ENCODE results near the gene CMTM4.
"Not testable (repeated sequence)": the region's sequence is repeated elsewhere in the genome, so short reads cannot be mapped to it uniquely, and the experiment has no call there.

Gene CMTM4

DNA sequence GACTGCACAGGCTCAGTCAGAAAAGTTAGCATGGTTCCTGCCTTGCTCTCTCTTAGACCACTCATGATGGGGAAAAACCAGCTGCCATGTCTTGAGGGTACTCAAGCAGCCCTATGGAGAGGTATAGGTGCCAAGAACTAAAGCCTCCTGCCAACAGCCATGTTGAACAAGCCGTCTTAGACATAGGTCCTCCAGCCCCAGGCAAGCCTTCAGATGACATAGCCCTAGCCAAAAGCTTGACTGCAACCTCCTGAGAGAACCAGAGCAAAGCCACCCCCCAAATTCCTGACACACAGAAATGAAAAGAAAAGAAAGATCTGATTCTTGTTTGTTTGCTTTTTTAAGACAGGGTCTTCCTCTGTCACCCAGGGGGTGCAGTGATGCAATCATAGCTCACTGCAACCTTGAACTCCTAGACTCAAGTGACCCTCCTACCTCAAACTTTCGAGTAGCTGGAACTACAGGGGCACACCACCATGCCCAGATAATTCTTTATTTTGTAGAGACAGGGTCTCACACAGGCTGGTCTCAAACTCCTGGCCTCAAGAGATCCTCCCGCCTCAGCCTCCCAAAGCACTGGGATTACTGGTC, 55.7 kb downstream of the CMTM4 start:
- in situ Hi-C loops (cut with HindIII; ENCODE audit: low pct_unique_long_range_greater_than_20kb, low sequenced_read_pairs), result no loop called here
- TF ChIP-seq JUND (IDR thresholded peaks at IDR 0.05; ENCODE audit: low read depth), result no peak
- no peak for DNase-seq (ENCODE audit: low read depth in 1 of 2, low spot score in 1 of 2)

DNA sequence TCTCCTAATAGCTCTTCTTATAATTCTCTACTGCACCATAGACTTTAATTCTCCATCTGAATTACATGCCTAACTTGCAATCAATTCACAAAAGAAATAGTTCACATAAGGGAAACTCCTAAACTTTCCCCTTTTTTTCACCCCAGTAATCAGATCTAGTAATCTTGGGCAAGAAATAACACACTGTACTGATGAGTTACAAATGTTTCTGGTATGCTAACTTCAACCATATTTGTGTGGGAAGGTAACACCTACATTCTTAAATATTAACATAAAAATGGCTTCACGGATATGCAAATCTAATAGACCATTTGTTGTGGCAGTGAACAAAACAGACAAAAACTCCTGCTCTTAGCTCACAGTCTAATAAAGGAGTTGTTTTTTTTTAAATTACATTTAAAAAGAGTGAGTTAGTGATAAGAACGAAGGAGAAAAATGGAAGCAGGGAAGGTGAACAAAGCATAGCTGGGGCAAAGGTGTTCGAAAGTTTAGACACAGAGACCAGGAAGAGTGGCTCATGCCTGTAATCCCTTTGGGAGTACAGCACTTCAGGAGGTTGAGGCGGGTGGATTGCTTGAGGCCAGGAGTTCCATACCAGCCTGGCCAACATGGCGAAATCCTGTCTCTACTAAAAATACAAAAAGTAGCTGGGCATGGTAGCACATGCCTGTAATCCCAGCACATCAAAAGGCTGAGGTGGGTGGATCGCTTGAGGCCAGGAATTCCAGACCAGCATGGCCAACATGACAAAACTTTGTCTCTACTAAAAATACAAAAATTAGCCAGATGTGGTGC, 57.3 kb downstream of the CMTM4 start:
- TF ChIP-seq JUND (IDR thresholded peaks at IDR 0.05; ENCODE audit: low read depth), result no peak
- DNase-seq (ENCODE audit: low read depth in 1 of 2, low spot score in 1 of 2), result no peak
- in situ Hi-C loops (cut with HindIII; ENCODE audit: low pct_unique_long_range_greater_than_20kb, low sequenced_read_pairs), result no loop called here

DNA sequence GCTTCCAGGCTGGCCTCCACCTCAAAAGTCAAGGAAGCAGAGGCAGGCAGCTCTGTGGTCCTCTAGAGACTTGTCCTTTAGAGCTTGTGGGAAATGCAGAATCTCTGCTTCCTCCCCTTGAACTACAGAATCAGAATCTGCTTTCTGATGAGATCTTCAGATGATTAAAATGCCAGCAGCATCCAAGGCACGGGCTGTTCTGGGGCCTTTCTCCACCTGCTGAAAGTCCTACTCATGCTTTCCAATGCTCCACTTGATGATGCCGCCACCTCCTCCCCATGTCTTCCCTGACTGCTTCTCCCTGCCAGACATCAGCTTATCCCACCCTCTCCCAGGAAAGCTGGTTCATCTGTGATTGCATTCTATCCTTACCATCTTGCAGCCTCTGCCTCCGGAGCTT, 58.7 kb downstream of the CMTM4 start:
- in situ Hi-C loops (cut with HindIII; ENCODE audit: low pct_unique_long_range_greater_than_20kb, low sequenced_read_pairs), result no loop called here
- TF ChIP-seq JUND (IDR thresholded peaks at IDR 0.05; ENCODE audit: low read depth), result no peak
- DNase-seq (ENCODE audit: low read depth in 1 of 2, low spot score in 1 of 2), result no peak

DNA sequence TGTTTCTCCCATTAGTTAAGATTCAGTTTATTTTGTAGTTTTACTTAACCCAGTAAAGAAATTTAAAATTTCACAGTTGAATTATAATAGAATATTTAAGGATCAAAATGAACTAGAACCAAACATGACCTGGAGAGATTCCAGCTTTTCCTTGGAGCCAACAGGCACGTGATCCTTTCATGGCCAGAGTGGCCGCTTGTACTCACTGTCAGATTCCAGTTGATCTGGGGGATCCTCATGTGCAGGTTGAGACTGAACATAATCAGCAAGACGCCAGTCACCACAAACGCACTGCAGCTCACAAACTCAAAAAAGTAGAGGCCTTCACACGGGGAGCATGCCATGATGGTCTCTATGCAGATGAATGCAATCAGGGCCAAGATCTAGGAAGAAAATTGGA, 60.3 kb downstream of the CMTM4 start:
- TF ChIP-seq JUND (IDR thresholded peaks at IDR 0.05; ENCODE audit: low read depth), result no peak
- in situ Hi-C loops (cut with HindIII; ENCODE audit: low pct_unique_long_range_greater_than_20kb, low sequenced_read_pairs), result no loop called here
- DNase-seq (ENCODE audit: low read depth in 1 of 2, low spot score in 1 of 2), result no peak

DNA sequence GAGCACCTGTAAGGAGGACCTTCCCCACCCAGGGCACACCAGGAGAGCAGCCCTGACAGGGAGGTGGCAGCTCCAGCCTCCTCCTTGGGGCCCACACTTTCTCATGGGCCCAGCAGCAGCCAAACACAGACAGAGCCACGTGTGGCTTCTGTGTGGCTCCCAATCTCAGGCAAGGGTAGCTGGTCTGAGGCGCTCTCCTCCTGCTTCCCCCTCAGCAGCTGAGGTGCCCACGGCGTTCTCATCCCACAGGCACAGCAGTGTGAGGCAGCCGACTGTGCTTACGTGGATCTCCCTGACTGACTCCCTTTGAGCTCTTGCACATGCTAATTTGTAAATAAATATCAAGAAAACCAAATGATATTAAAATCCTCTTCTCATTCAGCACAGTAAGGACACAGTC, 61.1 kb downstream of the CMTM4 start:
- in situ Hi-C loops (cut with HindIII; ENCODE audit: low pct_unique_long_range_greater_than_20kb, low sequenced_read_pairs), result no loop called here
- DNase-seq (ENCODE audit: low read depth in 1 of 2, low spot score in 1 of 2), result no peak
- TF ChIP-seq JUND (IDR thresholded peaks at IDR 0.05; ENCODE audit: low read depth), result no peak

DNA sequence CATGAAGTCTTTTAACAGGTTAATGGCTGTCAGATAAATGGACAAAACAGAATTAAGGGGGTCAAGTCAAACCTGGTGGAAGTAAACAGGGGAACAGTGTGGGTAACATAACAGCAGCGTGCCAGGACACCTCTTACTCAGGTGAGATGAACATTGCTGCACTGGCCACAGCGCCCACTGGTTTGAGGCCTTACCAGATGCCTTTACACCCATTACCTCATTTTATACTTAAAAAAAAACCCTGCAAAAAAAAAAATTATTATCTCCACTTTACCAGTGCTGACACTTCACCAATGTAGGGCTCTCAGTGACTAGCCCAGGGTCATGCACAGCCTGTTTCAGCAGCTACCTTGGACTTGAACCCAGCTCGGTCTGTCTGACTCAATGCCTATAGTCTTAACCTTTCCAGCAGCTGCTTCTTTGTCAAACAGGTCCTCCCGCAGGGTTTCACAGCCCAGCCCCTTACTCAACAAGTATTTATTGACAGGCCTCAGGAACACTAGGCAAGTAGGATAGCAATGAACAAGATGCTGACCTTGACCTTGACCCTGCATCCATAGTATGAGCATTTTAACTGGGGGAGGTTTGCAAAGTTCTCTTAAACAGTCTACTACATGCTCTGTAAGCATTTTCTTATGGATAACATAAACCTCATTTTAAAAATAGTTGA, 61.9 kb downstream of the CMTM4 start:
- in situ Hi-C loops (cut with HindIII; ENCODE audit: low pct_unique_long_range_greater_than_20kb, low sequenced_read_pairs), result no loop called here
- TF ChIP-seq JUND (IDR thresholded peaks at IDR 0.05; ENCODE audit: low read depth), result no peak
- DNase-seq (ENCODE audit: low read depth in 1 of 2, low spot score in 1 of 2), result no peak

DNA sequence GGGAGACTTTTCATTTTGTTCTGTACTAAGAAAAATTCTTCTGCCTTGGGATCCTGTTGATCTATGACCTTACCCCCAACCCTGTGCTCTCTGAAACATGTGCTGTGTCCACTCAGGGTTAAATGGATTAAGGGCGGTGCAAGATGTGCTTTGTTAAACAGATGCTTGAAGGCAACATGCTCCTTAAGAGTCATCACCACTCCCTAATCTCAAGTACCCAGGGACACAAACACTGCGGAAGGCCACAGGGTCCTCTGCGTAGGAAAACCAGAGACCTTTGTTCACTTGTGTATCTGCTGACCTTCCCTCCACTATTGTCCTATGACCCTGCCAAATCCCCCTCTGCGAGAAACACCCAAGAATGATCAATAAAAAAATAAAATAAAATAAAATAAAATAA, 65.0 kb downstream of the CMTM4 start:
- DNase-seq (ENCODE audit: low read depth in 1 of 2, low spot score in 1 of 2); in situ Hi-C loops (cut with HindIII; ENCODE audit: low pct_unique_long_range_greater_than_20kb, low sequenced_read_pairs): not testable (repeated sequence)

DNA sequence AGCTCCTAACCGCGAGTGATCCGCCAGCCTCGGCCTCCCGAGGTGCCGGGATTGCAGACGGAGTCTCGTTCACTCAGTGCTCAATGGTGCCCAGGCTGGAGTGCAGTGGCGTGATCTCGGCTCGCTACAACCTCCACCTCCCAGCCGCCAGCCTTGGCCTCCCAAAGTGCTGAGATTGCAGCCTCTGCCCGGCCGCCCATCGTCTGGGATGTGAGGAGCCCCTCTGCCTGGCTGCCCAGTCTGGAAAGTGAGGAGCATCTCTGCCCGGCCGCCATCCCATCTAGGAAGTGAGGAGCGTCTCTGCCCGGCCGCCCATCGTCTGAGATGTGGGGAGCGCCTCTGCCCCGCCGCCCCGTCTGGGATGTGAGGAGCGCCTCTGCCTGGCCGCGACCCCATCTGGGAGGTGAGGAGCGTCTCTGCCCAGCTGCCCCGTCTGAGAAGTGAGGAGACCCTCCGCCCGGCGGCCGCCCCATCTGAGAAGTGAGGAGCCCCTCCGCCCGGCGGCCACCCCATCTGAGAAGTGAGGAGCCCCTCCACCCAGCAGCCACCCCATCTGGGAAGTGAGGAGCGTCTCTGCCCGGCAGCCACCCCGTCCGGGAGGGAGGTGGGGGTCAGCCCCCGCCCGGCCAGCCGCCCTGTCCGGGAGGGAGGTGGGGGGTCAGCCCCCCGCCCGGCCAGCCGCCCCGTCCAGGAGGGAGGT, 65.8 kb downstream of the CMTM4 start:
- in situ Hi-C loops (cut with HindIII; ENCODE audit: low pct_unique_long_range_greater_than_20kb, low sequenced_read_pairs); DNase-seq (ENCODE audit: low read depth in 1 of 2, low spot score in 1 of 2): not testable (repeated sequence)

DNA sequence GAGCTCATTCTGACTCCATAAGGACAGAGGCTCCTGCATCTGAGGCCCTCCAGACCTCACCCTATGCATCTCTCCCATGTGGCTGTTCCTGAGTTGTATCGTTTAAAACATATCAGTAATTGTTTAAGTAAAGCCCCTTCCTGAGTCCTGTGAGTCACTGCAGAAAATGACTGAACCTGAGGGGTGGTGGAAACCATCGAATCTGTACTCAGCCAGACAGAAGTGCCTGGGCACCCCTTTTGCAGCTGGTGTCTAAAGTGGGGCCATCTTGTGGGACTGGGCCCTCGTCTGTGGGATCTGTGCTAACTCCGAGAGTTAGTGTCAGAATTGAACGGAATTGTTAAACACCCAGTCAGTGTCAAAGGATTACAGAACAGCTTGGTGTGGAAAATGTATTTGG, 66.7 kb downstream of the CMTM4 start:
- no peak for TF ChIP-seq JUND (IDR thresholded peaks at IDR 0.05; ENCODE audit: low read depth)
- DNase-seq (ENCODE audit: low read depth in 1 of 2, low spot score in 1 of 2), result no peak
- in situ Hi-C loops (cut with HindIII; ENCODE audit: low pct_unique_long_range_greater_than_20kb, low sequenced_read_pairs), result no loop called here

DNA sequence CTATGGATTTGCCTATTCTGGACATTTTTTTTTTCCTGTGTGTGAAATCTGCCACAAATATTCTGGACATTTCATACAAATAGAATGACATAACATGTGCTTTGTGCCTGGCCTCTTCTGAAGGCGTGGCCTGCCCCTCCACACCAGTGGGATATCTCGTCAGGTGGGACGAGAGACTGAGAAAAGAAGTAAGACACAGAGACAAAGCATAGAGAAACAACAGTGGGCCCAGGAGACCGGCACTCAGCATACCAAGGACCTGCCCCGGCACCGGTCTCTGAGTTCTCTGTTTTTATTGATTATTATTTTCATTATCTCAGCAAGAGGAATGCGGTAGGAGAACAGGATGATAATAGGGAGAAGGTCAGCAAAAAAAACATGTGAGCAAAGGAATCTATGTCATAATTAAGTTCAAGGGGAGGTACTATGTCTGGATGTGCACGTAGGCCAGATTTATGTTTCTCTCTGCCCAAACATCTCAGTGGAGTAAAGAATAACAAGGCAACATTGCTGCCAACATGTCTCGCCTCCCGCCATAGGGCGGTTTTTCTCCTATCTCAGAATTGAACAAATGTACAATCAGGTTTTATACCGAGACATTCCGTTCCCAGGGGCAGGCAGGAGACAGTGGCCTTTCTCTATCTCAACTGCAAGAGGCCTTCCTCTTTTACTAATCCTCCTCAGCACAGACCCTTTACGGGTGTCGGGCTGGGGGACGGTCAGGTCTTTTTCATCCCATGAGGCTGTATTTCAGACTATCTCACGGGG, 68.7 kb downstream of the CMTM4 start:
- in situ Hi-C loops (cut with HindIII; ENCODE audit: low pct_unique_long_range_greater_than_20kb, low sequenced_read_pairs); DNase-seq (ENCODE audit: low read depth in 1 of 2, low spot score in 1 of 2): not testable (repeated sequence)

DNA sequence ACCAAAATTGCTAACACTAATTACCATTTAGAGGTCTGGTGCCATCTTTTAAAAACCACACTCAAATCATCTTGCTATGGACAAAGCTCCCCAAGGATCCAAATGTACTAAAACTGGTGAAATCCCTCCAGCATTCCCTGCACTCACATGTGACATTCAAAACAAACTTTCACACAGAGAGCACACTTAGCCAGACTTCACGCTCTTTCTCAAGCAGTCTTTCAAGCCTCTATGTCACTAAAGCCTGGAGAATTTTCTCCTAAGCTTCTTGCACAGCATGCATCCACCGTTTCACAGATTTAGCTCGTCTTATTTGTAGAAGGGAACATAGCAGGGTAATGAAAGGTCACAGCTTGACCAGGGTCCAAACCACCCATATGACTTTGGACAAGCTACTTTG, 72.8 kb downstream of the CMTM4 start:
- no peak for TF ChIP-seq JUND (IDR thresholded peaks at IDR 0.05; ENCODE audit: low read depth)
- in situ Hi-C loops (cut with HindIII; ENCODE audit: low pct_unique_long_range_greater_than_20kb, low sequenced_read_pairs), result no loop called here
- DNase-seq (ENCODE audit: low read depth in 1 of 2, low spot score in 1 of 2), result no peak

DNA sequence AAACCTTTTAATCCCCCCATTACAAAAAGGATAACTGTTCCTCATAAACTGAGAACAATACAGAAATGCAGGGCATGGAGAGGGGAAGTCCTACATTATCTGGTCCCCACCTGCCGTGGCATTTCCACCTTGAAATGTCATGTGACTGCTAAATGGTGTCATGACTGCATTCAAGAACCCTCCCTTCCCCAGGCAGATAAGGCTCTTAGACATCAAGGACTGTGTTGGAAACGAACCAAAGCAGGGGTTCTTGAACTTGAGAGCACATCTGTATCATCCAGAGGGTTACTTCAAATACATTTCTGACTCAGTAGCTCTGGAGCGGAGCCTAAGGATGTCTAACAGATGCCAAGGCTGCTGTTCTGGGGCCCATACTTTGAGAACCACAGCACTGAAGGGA, 73.7 kb downstream of the CMTM4 start:
- no peak for DNase-seq (ENCODE audit: low read depth in 1 of 2, low spot score in 1 of 2)
- in situ Hi-C loops (cut with HindIII; ENCODE audit: low pct_unique_long_range_greater_than_20kb, low sequenced_read_pairs), result no loop called here

More for the DNA sequence above, 73.7 kb downstream of the CMTM4 start:
- no peak for TF ChIP-seq JUND (IDR thresholded peaks at IDR 0.05; ENCODE audit: low read depth)

All from T47D (cell line).